ENCODE data around the gene TMEM144. TPM values are rescaled to one million over a fixed set of nuclear protein-coding genes. Genes with fewer than 3 reads are reported as not detected.
A peak's percentile ranks its signal among the peaks of the same experiment; 100 is the strongest.

The TMEM144 gene
- total RNA-seq, 2 donors from 2014 or later = 24.1 to 33.4 TPM

GRCh38 chr4:158182736-158183135 is 27.6 kb upstream of the TMEM144 start:
- ATAC-seq (no peak), DNase-seq (no peak)
- intact Hi-C loops (cut with DNase I, micrococcal nuclease) = no loop called here

- intact Hi-C loops (cut with DNase I, micrococcal nuclease) = no loop called here
- ATAC-seq (no peak), DNase-seq (no peak)
Measured at GRCh38 chr4:158186815-158187214, 23.5 kb upstream of the TMEM144 start.

GRCh38 chr4:158189422-158189821 is 20.9 kb upstream of the TMEM144 start:
- no peak for DNase-seq
- intact Hi-C loops (cut with DNase I, micrococcal nuclease) = no loop called here
- no peak for ATAC-seq

- intact Hi-C loops (cut with DNase I, micrococcal nuclease) = loop anchor here in 1 of 2 donors (10.0 kb wide), 1 partner anchor 64 kb away; no protein-coding TSS in a partner anchor
- no peak for DNase-seq
Measured at GRCh38 chr4:158190718-158191117, 19.6 kb upstream of the TMEM144 start.

GRCh38 chr4:158192439-158193158 is 17.7 kb upstream of the TMEM144 start:
- ATAC-seq (no peak), DNase-seq (no peak)
- intact Hi-C loops (cut with DNase I, micrococcal nuclease) = loop anchor here in 1 of 2 donors (10.0 kb wide), 1 partner anchor 62 kb away; no protein-coding TSS in a partner anchor

More at GRCh38 chr4:158190718-158191117, 19.6 kb upstream of the TMEM144 start:
- no peak for ATAC-seq

GRCh38 chr4:158193171-158193749 is 17.0 kb upstream of the TMEM144 start:
- DNase-seq = no peak
- peak; percentile 75 for ATAC-seq
- intact Hi-C loops (cut with DNase I, micrococcal nuclease) = loop anchor here in 1 of 2 donors (10.0 kb wide), 1 partner anchor 62 kb away; no protein-coding TSS in a partner anchor

GRCh38 chr4:158195297-158195696 is 15.0 kb upstream of the TMEM144 start:
- no peak for DNase-seq
- no peak for ATAC-seq
- intact Hi-C loops (cut with DNase I, micrococcal nuclease) = loop anchor here in 1 of 2 donors (10.0 kb wide), 1 partner anchor 60 kb away; no protein-coding TSS in a partner anchor

- intact Hi-C loops (cut with DNase I, micrococcal nuclease) = loop anchor here in 1 of 2 donors (10.0 kb wide), 1 partner anchor 58 kb away; no protein-coding TSS in a partner anchor
- DNase-seq = no peak
Measured at GRCh38 chr4:158197194-158197776, 13.0 kb upstream of the TMEM144 start.

GRCh38 chr4:158200214-158200613 is 10.1 kb upstream of the TMEM144 start:
- intact Hi-C loops (cut with DNase I, micrococcal nuclease) = no loop called here
- ATAC-seq (no peak), DNase-seq (no peak)

More at GRCh38 chr4:158197194-158197776, 13.0 kb upstream of the TMEM144 start:
- ATAC-seq = no peak

GRCh38 chr4:158201322-158201721 is 9.0 kb upstream of the TMEM144 start:
- DNase-seq = no peak
- ATAC-seq = no peak
- intact Hi-C loops (cut with DNase I, micrococcal nuclease) = no loop called here

- ATAC-seq (no peak), DNase-seq (no peak)
- intact Hi-C loops (cut with DNase I, micrococcal nuclease) = no loop called here
Measured at GRCh38 chr4:158201876-158202275, 8.4 kb upstream of the TMEM144 start.

GRCh38 chr4:158202481-158202880 is 7.8 kb upstream of the TMEM144 start:
- ATAC-seq = no peak
- intact Hi-C loops (cut with DNase I, micrococcal nuclease) = no loop called here

GRCh38 chr4:158203436-158203835 is 6.8 kb upstream of the TMEM144 start:
- no peak for ATAC-seq
- no peak for DNase-seq
- intact Hi-C loops (cut with DNase I, micrococcal nuclease) = no loop called here

More at GRCh38 chr4:158202481-158202880, 7.8 kb upstream of the TMEM144 start:
- DNase-seq = no peak

- intact Hi-C loops (cut with DNase I, micrococcal nuclease) = no loop called here
- no peak for ATAC-seq
- DNase-seq = no peak
Measured at GRCh38 chr4:158203929-158204328, 6.4 kb upstream of the TMEM144 start.

GRCh38 chr4:158208963-158209640 is 1.2 kb upstream of the TMEM144 start:
- DNase-seq (no peak), ATAC-seq (no peak)
- intact Hi-C loops (cut with DNase I, micrococcal nuclease) = no loop called here

- intact Hi-C loops (cut with DNase I, micrococcal nuclease) = no loop called here
- DNase-seq (peak; percentile 24 to 62), ATAC-seq (peak; percentile 74)
Measured at GRCh38 chr4:158211222-158211621, 936 bp downstream of the TMEM144 start.

GRCh38 chr4:158213466-158213865 is 3.2 kb downstream of the TMEM144 start:
- intact Hi-C loops (cut with DNase I, micrococcal nuclease) = no loop called here

GRCh38 chr4:158214856-158215255 is 4.6 kb downstream of the TMEM144 start:
- DNase-seq (no peak), ATAC-seq (no peak)
- intact Hi-C loops (cut with DNase I, micrococcal nuclease) = no loop called here

More at GRCh38 chr4:158213466-158213865, 3.2 kb downstream of the TMEM144 start:
- no peak for ATAC-seq
- DNase-seq = no peak

GRCh38 chr4:158217763-158218162 is 7.5 kb downstream of the TMEM144 start:
- intact Hi-C loops (cut with DNase I, micrococcal nuclease) = no loop called here
- DNase-seq (no peak), ATAC-seq (no peak)

Data from left colon (tissue), 2 donors.